K562 (cell line): ENCODE measurements around the gene CLIP1. TPM values are rescaled to one million over a fixed set of nuclear protein-coding genes. Genes with fewer than 3 reads are reported as not detected.

Experiments
- BACH1 ChIP-seq: fragments of 200-800 bp; sonication (Bioruptor generic); IDR thresholded peaks from 2 replicates; pipeline ENCODE4 v1.6.1; 2016; ENCODE audit warnings: missing genetic modification characterization, missing compliant biosample characterization
- HDAC1 ChIP-seq, 2 experiments: fragments of 450-650 bp; IDR thresholded peaks; 2 replicates each; pipeline ENCODE4 v1.6.1; 2016 to 2017; ENCODE audit warnings: inconsistent platforms in 1 of 2, mild to moderate bottlenecking in 1 of 2, moderate library complexity in 1 of 2
- HEY1 ChIP-seq: fragments of 250-450 bp; sonication (Bioruptor Pico); IDR thresholded peaks from 2 replicates; pipeline ENCODE4 v1.5.0; 2020; ENCODE audit warnings: mild to moderate bottlenecking, moderate library complexity, borderline replicate concordance
- HMG20B ChIP-seq: fragments of 250-450 bp; sonication (Bioruptor Pico); IDR thresholded peaks from 2 replicates; pipeline ENCODE4 v1.5.0; 2021; ENCODE audit warnings: mild to moderate bottlenecking
- HNRNPL ChIP-seq: fragments of 200-400 bp; formaldehyde crosslinking; IDR thresholded peaks from 2 replicates; pipeline ENCODE4 v1.6.1; 2017; ENCODE audit warnings: low read depth, mild to moderate bottlenecking, low read length
- MAFK ChIP-seq: IDR thresholded peaks from 2 replicates; pipeline ENCODE4 v1.6.1; 2011; ENCODE audit warnings: low read length, improper control_type of control experiment
- MBD2 ChIP-seq: sonication (generic); IDR thresholded peaks from 2 replicates; pipeline ENCODE4 v1.6.1; 2016; ENCODE audit warnings: low read depth, borderline replicate concordance
- PHF20 ChIP-seq: fragments of 450-650 bp; IDR thresholded peaks from 2 replicates; pipeline ENCODE4 v1.6.1; 2018; ENCODE audit not compliant: partially characterized antibody
- PTRF ChIP-seq: fragments of 450-650 bp; IDR thresholded peaks from 2 replicates; pipeline ENCODE4 v1.6.1; 2016; ENCODE audit warnings: mild to moderate bottlenecking, missing genetic modification characterization, missing compliant biosample characterization
- RBBP5 ChIP-seq: fragments of 200-600 bp; sonication (generic); IDR thresholded peaks from 2 replicates; pipeline ENCODE4 v1.6.1; 2012; ENCODE audit warnings: borderline replicate concordance, mild to moderate bottlenecking, low read length, control low read depth, inconsistent platforms; ENCODE audit not compliant: insufficient read depth, poor library complexity, severe bottlenecking
- SIN3B ChIP-seq: fragments of 450-650 bp; IDR thresholded peaks from 2 replicates; pipeline ENCODE4 v1.6.1; 2017; ENCODE audit warnings: low read depth, mild to moderate bottlenecking, moderate library complexity
- SRF ChIP-seq, 2 experiments: fragments of 250-450, 450-650 bp in 1 of 2; sonication (Bioruptor Pico) in 1 of 2; sonication (generic) in 1 of 2; formaldehyde crosslinking; IDR thresholded peaks; 2 replicates each; pipeline versions ENCODE4 v1.5.0 to v1.5.1; 2020 to 2022; ENCODE audit warnings: mild to moderate bottlenecking in 1 of 2, missing genetic modification reagents in 1 of 2
- ZBED1 ChIP-seq: IDR thresholded peaks from 2 replicates; pipeline ENCODE4 v1.6.1; 2014
- ZNF12 ChIP-seq: sonication (generic); formaldehyde crosslinking; IDR thresholded peaks from 2 replicates; pipeline ENCODE4 v1.4.0; 2020; ENCODE audit warnings: mild to moderate bottlenecking, missing genetic modification reagents
- ZNF175 ChIP-seq: fragments of 200-800 bp; sonication (Bioruptor generic); IDR thresholded peaks from 2 replicates; pipeline ENCODE4 v1.6.1; 2016; ENCODE audit warnings: low read depth, mild to moderate bottlenecking, missing genetic modification characterization, missing compliant biosample characterization
- ZNF551 ChIP-seq: fragments of 250-450 bp; sonication (Bioruptor Pico); IDR thresholded peaks from 2 replicates; pipeline ENCODE4 v1.5.0; 2021; ENCODE audit warnings: mild to moderate bottlenecking, moderate library complexity
- polyA plus RNA-seq, 8 experiments: library from polyadenylated mRNA; depleted of rRNA in 4 of 8; stranded (reverse) in 5 of 8; unstranded in 3 of 8; fragments of >200 nt; fragmentation: Nextera tagmentation in 2 of 8; fragmentation: Illumina TruSeq in 1 of 8; extraction: Ambion mirVana in 2 of 8; extraction: Trizol in 1 of 8; gene quantifications; 2 replicates each; pipeline versions ENCODE4 v1.2.1 to v1.2.3, GENCODE V29; 2011 to 2014; ENCODE audit warnings: inconsistent platforms in 1 of 8, missing spikeins in 1 of 8
- total RNA-seq, 7 experiments: library from RNA; depleted of rRNA in 6 of 7; stranded (reverse); fragments of >200 nt in 6 of 7; fragmentation: Illumina TruSeq in 2 of 7; extraction: Trizol in 2 of 7; gene quantifications; 2 replicates each; pipeline versions ENCODE4 v1.2.1 to v1.2.3, GENCODE V29; 2011 to 2021; ENCODE audit warnings: low replicate concordance in 1 of 7
- TF ChIP-seq, protein P1 (sequence below): IDR thresholded peaks from 2 replicates; pipeline ENCODE4 v1.6.1; 2012; ENCODE audit warnings: low read depth, low read length, improper control_type of control experiment, borderline replicate concordance
- TF ChIP-seq, protein P2 (sequence below): sonication (generic); formaldehyde crosslinking; IDR thresholded peaks from 2 replicates; pipeline ENCODE4 v1.8.1; 2023; ENCODE audit warnings: mild to moderate bottlenecking, missing genetic modification reagents, moderate library complexity
- TF ChIP-seq, protein P3 (sequence below): sonication (generic); formaldehyde crosslinking; IDR thresholded peaks from 2 replicates; pipeline ENCODE4 v1.8.0; 2023; ENCODE audit warnings: mild to moderate bottlenecking, missing genetic modification reagents
- TF ChIP-seq, protein P4 (sequence below): IDR thresholded peaks from 3 replicates; pipeline ENCODE4 v1.6.1; 2011; ENCODE audit warnings: borderline replicate concordance, mild to moderate bottlenecking, moderate library complexity; ENCODE audit not compliant: insufficient read length; ENCODE audit errors: extremely low read depth

The CLIP1 gene
- total and polyA plus RNA-seq, 9 of the 15 experiments (the other 6 are each of a cell fraction or from before 2014, with no cell fraction given) = 5.8 to 33.9 (median 27.6) TPM

DNA sequence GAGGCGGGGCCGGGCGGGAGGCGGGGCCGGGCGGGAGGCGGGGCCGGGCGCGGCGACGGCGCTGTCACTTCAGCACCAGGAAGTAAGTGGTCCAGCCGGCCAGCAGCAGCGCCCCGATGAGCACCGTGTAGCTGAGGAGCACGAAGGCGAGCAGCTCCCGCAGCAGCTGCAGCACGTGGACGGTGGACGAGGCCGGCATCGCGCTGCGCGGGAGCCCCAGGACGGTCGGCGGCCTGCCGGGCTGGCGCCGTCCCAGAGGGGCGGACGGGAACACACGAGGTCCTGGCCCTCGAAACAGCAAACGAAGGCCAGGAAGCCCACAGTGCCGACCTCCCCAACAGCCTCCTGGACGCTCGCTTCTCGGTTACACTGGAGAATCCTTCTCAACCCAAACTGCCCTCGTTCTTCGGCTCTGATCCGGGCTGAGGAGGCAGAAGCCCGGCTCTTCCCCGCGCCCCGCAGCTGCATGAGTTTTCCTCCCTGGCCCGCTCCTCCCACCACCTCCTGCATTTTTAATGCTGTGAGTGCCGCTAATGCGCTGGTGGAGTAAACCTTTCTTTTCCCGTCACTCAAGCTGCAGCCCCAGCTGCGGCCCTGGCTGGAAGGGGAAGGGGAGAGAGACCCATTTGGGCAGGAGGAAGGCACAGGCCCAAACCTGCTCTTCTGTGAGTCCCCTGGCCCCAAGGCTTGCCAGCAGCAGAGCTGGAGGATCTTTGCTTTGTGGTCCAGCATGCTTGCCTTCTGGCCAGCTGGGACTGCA lies 195.9 kb downstream of the CLIP1 start (continued):
- TF ChIP-seq HEY1 (CRISPR knock-in tag) = no peak
- TF ChIP-seq ZNF551 = no peak
- TF ChIP-seq RBBP5 = no peak
- TF ChIP-seq SRF (CRISPR knock-in tag; IDR thresholded peaks at IDR 0.05) = no peak
- peak; percentile 63 for TF ChIP-seq PHF20
- TF ChIP-seq MBD2 = no peak
- peak; percentile 15 to 97; a peak in 2 of 4 replicates for TF ChIP-seq HDAC1 (IDR thresholded peaks at IDR 0.05)
- TF ChIP-seq, protein P1, sequence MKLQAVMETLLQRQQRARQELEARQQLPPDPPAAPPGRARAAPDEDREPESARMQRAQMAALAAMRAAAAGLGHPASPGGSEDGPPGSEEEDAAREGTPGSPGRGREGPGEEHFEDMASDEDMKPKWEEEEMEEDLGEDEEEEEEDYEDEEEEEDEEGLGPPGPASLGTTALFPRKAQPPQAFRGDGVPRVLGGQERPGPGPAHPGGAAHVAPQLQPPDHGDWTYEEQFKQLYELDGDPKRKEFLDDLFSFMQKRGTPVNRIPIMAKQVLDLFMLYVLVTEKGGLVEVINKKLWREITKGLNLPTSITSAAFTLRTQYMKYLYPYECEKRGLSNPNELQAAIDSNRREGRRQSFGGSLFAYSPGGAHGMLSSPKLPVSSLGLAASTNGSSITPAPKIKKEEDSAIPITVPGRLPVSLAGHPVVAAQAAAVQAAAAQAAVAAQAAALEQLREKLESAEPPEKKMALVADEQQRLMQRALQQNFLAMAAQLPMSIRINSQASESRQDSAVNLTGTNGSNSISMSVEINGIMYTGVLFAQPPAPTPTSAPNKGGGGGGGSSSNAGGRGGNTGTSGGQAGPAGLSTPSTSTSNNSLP = no peak
- TF ChIP-seq BACH1 (tag) = no peak
- TF ChIP-seq, protein P2, sequence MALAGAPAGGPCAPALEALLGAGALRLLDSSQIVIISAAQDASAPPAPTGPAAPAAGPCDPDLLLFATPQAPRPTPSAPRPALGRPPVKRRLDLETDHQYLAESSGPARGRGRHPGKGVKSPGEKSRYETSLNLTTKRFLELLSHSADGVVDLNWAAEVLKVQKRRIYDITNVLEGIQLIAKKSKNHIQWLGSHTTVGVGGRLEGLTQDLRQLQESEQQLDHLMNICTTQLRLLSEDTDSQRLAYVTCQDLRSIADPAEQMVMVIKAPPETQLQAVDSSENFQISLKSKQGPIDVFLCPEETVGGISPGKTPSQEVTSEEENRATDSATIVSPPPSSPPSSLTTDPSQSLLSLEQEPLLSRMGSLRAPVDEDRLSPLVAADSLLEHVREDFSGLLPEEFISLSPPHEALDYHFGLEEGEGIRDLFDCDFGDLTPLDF (CRISPR knock-in tag) = peak; percentile 85; the same call in 1 of the 2 replicates
- TF ChIP-seq, protein P3, sequence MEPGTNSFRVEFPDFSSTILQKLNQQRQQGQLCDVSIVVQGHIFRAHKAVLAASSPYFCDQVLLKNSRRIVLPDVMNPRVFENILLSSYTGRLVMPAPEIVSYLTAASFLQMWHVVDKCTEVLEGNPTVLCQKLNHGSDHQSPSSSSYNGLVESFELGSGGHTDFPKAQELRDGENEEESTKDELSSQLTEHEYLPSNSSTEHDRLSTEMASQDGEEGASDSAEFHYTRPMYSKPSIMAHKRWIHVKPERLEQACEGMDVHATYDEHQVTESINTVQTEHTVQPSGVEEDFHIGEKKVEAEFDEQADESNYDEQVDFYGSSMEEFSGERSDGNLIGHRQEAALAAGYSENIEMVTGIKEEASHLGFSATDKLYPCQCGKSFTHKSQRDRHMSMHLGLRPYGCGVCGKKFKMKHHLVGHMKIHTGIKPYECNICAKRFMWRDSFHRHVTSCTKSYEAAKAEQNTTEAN = peak; percentile 75; the same call in 1 of the 2 replicates
- TF ChIP-seq ZNF175 = 0 out of 2 replicates have a peak, but pooled peaks have one; percentile 57
- no peak for TF ChIP-seq MAFK
- TF ChIP-seq, protein P4, sequence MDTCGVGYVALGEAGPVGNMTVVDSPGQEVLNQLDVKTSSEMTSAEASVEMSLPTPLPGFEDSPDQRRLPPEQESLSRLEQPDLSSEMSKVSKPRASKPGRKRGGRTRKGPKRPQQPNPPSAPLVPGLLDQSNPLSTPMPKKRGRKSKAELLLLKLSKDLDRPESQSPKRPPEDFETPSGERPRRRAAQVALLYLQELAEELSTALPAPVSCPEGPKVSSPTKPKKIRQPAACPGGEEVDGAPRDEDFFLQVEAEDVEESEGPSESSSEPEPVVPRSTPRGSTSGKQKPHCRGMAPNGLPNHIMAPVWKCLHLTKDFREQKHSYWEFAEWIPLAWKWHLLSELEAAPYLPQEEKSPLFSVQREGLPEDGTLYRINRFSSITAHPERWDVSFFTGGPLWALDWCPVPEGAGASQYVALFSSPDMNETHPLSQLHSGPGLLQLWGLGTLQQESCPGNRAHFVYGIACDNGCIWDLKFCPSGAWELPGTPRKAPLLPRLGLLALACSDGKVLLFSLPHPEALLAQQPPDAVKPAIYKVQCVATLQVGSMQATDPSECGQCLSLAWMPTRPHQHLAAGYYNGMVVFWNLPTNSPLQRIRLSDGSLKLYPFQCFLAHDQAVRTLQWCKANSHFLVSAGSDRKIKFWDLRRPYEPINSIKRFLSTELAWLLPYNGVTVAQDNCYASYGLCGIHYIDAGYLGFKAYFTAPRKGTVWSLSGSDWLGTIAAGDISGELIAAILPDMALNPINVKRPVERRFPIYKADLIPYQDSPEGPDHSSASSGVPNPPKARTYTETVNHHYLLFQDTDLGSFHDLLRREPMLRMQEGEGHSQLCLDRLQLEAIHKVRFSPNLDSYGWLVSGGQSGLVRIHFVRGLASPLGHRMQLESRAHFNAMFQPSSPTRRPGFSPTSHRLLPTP = no peak
- TF ChIP-seq ZBED1 = no peak
- TF ChIP-seq HNRNPL = no peak
- no peak for TF ChIP-seq SIN3B
- no peak for TF ChIP-seq HMG20B (CRISPR knock-in tag)
- peak; percentile 81; the same call in 1 of the 2 replicates for TF ChIP-seq ZNF12 (CRISPR knock-in tag)
- TF ChIP-seq PTRF = no peak
